Neural crest cell (in vitro differentiated cells): ENCODE results near the gene PRDM1. TPM values are rescaled to one million over a fixed set of nuclear protein-coding genes. Genes with fewer than 3 reads are reported as not detected.

Source experiments
- DNase-seq: peaks from one replicate; pipeline ENCODE4 v3.0.0; 2021; ENCODE audit warnings: low read depth, mixed read lengths, low spot score
- H3K27ac Mint-ChIP-seq: one replicate; pipeline ENCODE4 v1.8.0; 2021; ENCODE audit warnings: mild to moderate bottlenecking, mixed read lengths; ENCODE audit not compliant: unreplicated experiment
- H3K27me3 Mint-ChIP-seq: 2 replicates; pipeline ENCODE4 v1.8.0; 2021; ENCODE audit warnings: low read depth, mild to moderate bottlenecking, mixed read lengths
- H3K36me3 Mint-ChIP-seq: 2 replicates; pipeline ENCODE4 v1.8.0; 2021; ENCODE audit warnings: low read depth, mild to moderate bottlenecking, mixed read lengths
- H3K4me1 Mint-ChIP-seq: 2 replicates; pipeline ENCODE4 v1.8.0; 2021; ENCODE audit warnings: mixed read lengths
- H3K4me3 Mint-ChIP-seq: one replicate; pipeline ENCODE4 v1.8.0; 2021; ENCODE audit warnings: mild to moderate bottlenecking, mixed read lengths
- H3K9me3 Mint-ChIP-seq: 2 replicates; pipeline ENCODE4 v1.8.0; 2021; ENCODE audit warnings: mixed read lengths
- total RNA-seq: library from RNA; stranded (reverse); gene quantifications from 2 replicates; pipeline ENCODE4 v1.2.1, GENCODE V29; 2021
- TF ChIP-seq, protein P1 (sequence below): fragments of 200-600 bp; sonication (generic); conservative IDR thresholded peaks from 2 replicates; pipeline ENCODE4 v1.5.0; 2021; ENCODE audit warnings: antibody characterized with exemption, mild to moderate bottlenecking

Gene PRDM1
- total RNA-seq, 1 donor from 2014 or later = 1.2 TPM

DNA sequence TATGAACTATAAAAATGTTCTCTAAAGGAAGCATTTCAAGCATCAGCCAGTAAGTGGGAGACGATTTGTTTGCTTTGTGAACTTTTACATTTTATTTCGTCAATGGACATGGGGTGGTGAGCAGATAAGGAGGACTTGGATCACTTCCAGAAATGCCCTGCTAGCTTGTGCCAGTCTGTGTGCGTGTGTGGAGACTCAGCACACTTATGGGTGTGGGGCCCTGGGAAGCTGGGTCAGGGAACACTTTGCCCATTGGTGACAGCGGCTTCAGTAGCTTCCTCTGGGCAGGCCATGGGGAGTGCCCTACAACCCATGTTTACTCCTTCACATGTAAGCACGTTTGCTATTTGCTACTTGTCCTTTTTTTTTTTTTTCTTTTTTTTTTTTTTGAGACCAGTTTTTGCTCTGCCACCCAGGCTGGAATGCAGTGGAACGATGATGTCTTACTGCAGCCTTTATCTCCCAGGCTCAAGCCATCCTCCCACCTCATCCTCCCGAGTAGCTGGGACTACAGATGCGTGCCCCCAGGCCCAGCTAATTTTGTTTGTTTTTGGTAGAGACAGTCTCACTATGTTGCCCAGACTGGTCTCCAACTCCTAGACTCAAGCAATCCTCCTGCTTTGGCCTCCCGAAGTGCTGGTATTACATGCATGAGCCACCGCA lies 24.2 kb downstream of the PRDM1 start:
- H3K36me3 Mint-ChIP-seq = no peaks in the 10 kb centered on the region
- no peak for DNase-seq
- H3K4me1 Mint-ChIP-seq = no peaks in the 10 kb centered on the region
- H3K27me3 Mint-ChIP-seq = no peaks in the 10 kb centered on the region
- no peak overlapping the region for H3K4me3 Mint-ChIP-seq
- TF ChIP-seq, protein P1, sequence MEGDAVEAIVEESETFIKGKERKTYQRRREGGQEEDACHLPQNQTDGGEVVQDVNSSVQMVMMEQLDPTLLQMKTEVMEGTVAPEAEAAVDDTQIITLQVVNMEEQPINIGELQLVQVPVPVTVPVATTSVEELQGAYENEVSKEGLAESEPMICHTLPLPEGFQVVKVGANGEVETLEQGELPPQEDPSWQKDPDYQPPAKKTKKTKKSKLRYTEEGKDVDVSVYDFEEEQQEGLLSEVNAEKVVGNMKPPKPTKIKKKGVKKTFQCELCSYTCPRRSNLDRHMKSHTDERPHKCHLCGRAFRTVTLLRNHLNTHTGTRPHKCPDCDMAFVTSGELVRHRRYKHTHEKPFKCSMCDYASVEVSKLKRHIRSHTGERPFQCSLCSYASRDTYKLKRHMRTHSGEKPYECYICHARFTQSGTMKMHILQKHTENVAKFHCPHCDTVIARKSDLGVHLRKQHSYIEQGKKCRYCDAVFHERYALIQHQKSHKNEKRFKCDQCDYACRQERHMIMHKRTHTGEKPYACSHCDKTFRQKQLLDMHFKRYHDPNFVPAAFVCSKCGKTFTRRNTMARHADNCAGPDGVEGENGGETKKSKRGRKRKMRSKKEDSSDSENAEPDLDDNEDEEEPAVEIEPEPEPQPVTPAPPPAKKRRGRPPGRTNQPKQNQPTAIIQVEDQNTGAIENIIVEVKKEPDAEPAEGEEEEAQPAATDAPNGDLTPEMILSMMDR = no peak
- H3K9me3 Mint-ChIP-seq = no peaks in the 10 kb centered on the region
- H3K27ac Mint-ChIP-seq = no peak overlapping the region

DNA sequence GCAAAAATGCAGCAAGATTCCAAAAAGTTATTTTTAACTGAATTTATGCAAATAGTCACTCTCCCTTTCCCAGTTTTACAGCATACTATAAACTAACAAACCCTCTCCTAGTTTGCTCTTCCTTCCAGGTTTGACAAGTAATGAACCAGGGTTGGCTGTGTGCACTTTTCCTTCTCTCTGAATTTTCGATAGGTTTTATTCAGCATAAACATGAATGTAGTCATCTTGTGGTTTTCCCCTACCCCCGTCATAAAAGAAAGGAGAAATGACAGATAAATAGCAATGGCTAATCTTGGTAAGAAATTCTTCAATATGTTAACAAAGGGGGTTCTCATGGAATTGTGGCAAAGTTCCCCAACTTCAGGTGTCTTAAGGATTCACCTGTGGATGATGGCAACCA lies 26.3 kb downstream of the PRDM1 start:
- TF ChIP-seq, protein P1 = no peak
- H3K27ac Mint-ChIP-seq = no peak overlapping the region
- no peaks in the 10 kb centered on the region for H3K27me3 Mint-ChIP-seq
- no peak for DNase-seq
- no peaks in the 10 kb centered on the region for H3K4me1 Mint-ChIP-seq
- H3K4me3 Mint-ChIP-seq = no peak overlapping the region
- H3K36me3 Mint-ChIP-seq = no peaks in the 10 kb centered on the region
- no peaks in the 10 kb centered on the region for H3K9me3 Mint-ChIP-seq

DNA sequence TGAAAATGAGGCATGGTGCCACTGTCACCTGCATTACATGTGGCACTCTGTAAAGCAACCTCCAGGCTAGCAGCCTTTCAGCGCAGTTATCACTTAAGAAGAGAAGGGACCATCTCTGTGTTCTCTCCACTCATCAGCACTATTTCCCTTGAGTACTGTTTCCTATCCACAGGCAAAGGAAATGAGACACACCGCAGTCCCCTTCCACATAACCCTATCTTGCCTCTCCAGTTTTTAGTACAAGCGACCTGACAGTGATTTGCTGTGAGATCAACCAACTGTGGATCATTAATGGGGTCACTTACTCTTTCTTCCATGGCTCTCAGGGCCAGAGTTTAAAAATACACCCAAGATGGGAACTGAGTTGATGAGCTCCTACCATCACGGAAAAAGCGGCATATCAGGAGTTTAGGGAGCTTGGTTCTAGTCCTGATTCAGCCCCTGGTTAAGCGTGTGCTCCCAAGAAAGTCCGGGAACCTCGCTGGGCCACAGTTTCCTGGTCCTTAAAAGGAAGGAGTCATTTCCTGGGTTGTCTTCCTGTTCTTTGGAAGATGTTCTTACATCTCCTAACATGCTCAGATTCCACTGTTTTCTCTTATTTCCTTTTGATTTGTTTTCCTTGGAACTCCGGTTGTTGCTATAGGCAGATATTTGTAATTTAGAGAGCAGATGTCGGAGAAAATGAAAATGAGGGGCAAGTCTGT lies 27.3 kb downstream of the PRDM1 start:
- Mint-ChIP-seq H3K9me3 (no peaks in the 10 kb centered on the region), H3K27ac (no peak overlapping the region), H3K4me3 (no peak overlapping the region), H3K27me3 (no peaks in the 10 kb centered on the region), H3K36me3 (no peaks in the 10 kb centered on the region), H3K4me1 (no peaks in the 10 kb centered on the region)
- TF ChIP-seq, protein P1 = no peak
- DNase-seq = no peak

DNA sequence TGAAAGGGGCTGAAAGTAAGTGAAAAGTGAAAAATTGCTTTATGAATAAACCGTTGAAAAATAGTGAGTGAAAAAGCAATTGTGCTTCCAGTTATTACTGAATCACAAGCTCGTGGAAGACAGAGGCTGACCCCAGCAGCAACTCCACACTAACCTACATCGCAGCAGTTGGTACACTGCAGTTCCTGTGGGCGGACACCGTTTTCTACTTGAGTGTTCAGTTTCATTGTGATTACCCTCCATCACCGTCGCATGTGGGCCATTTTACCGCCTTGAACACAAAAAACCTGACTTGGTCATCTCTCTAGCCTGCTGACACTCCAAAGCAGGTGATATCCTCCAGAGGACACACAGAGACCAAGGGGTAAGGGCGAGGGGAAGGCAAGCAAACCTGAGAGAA lies 28.4 kb downstream of the PRDM1 start:
- TF ChIP-seq, protein P1 = no peak
- peaks cover 1% of the 10 kb centered on the region for H3K4me1 Mint-ChIP-seq
- peaks cover 3% of the 10 kb centered on the region for H3K9me3 Mint-ChIP-seq
- H3K4me3 Mint-ChIP-seq = no peak overlapping the region
- H3K36me3 Mint-ChIP-seq = no peaks in the 10 kb centered on the region
- no peak overlapping the region for H3K27ac Mint-ChIP-seq
- no peak for DNase-seq
- H3K27me3 Mint-ChIP-seq = no peaks in the 10 kb centered on the region

DNA sequence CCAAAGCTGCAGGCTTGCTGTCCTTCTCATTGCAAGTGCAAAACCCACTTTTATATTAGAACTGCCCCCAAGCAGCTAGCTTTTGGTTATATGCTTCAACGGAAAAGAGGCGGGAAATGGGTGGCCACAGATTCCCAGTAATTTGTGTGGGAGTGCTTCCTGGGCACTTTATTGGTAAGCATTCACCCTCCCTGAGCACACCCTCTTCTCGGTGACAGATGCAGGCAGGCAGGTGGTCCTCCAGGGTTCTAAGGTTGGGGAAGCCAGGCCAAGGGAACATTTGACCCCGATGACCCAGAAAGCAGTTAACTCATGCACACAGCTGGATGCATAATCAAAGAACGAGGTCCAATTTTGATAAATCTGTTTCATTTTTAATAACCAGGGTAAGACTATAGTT lies 29.1 kb downstream of the PRDM1 start:
- Mint-ChIP-seq H3K27me3 (no peaks in the 10 kb centered on the region), H3K27ac (no peak overlapping the region), H3K4me3 (no peak overlapping the region), H3K9me3 (peaks cover 4% of the 10 kb centered on the region), H3K4me1 (peaks cover 7% of the 10 kb centered on the region), H3K36me3 (no peaks in the 10 kb centered on the region)
- TF ChIP-seq, protein P1 = no peak
- no peak for DNase-seq
